SU-DHL-6 (cell line): ENCODE results near the gene MBOAT7.
"Not testable (repeated sequence)": the region's sequence is repeated elsewhere in the genome, so short reads cannot be mapped to it uniquely, and the experiment has no call there.

Experiments
- H2AFZ ChIP-seq: fragments of 200-600 bp; sonication (generic); 2 replicates; pipeline ENCODE4 v1.6.1; 2014; ENCODE audit warnings: low read depth, mild to moderate bottlenecking, moderate library complexity, mixed read lengths, antibody characterized with exemption, low read length; ENCODE audit not compliant: severe bottlenecking
- H3F3A ChIP-seq: fragments of 200-600 bp; shearing (Covaris generic); 2 replicates; pipeline ENCODE4 v1.6.0; 2016; ENCODE audit warnings: antibody characterized with exemption, mild to moderate bottlenecking; ENCODE audit not compliant: insufficient read depth
- H3K27ac ChIP-seq: fragments of 200-600 bp; sonication (generic); 2 replicates; pipeline ENCODE4 v1.5.1; 2016; ENCODE audit warnings: low read depth, mild to moderate bottlenecking, low read length, moderate library complexity, mixed read lengths
- H3K27me3 ChIP-seq: fragments of 200-600 bp; sonication (generic), shearing (Covaris generic); 2 replicates; pipeline ENCODE4 v1.6.0; 2014; ENCODE audit warnings: mild to moderate bottlenecking, low read length
- H3K36me3 ChIP-seq: fragments of 200-600 bp; sonication (generic); 2 replicates; pipeline ENCODE4 v1.6.1; 2014; ENCODE audit warnings: mild to moderate bottlenecking, low read length, mixed read lengths
- H3K4me2 ChIP-seq: fragments of 300-600, 200-600 bp; shearing (Covaris generic), sonication (generic); 2 replicates; pipeline ENCODE4 v1.6.0; 2014; ENCODE audit warnings: low read length, low read depth, mild to moderate bottlenecking; ENCODE audit not compliant: poor library complexity, severe bottlenecking
- H3K4me3 ChIP-seq: fragments of 200-600 bp; sonication (generic); 2 replicates; pipeline ENCODE4 v1.5.1; 2014; ENCODE audit warnings: antibody characterized with exemption, low read length, mild to moderate bottlenecking, mixed read lengths; ENCODE audit not compliant: insufficient read depth, poor library complexity, severe bottlenecking
- H3K79me2 ChIP-seq: fragments of 200-600 bp; sonication (generic); 2 replicates; pipeline ENCODE4 v1.6.1; 2014; ENCODE audit warnings: mild to moderate bottlenecking, low read length, moderate library complexity; ENCODE audit not compliant: insufficient read depth
- H3K9ac ChIP-seq: fragments of 200-600 bp; sonication (generic); 2 replicates; pipeline ENCODE4 v1.7.0; 2014; ENCODE audit warnings: mild to moderate bottlenecking, low read length
- H3K9me2 ChIP-seq: fragments of 200-600 bp; sonication (generic); replicated peaks from 2 replicates; pipeline ENCODE4 v1.6.1; 2014; ENCODE audit warnings: low read length; ENCODE audit not compliant: insufficient read depth
- H3K9me3 ChIP-seq: fragments of 200-600 bp; sonication (generic); 2 replicates; pipeline ENCODE4 v1.6.1; 2014; ENCODE audit warnings: low read length, mixed read lengths; ENCODE audit not compliant: insufficient read depth
- H4K20me1 ChIP-seq: fragments of 200-600 bp; sonication (generic); 2 replicates; pipeline ENCODE4 v1.6.1; 2014; ENCODE audit warnings: low read depth, mild to moderate bottlenecking, antibody characterized with exemption, low read length, moderate library complexity, mixed read lengths
- EZH2phosphoT487 ChIP-seq: fragments of 200-600 bp; sonication (generic), shearing (Covaris generic); conservative IDR thresholded peaks from 2 replicates; pipeline ENCODE4 v1.6.1; 2018; ENCODE audit warnings: mild to moderate bottlenecking, antibody characterized with exemption, low read length, moderate library complexity, mixed read lengths
- TF ChIP-seq, protein P1 (sequence below): fragments of 200-600 bp; sonication (generic); IDR thresholded peaks from one replicate; pipeline ENCODE4 v1.5.1; 2017; ENCODE audit warnings: antibody characterized with exemption, mild to moderate bottlenecking, low read length, moderate library complexity; ENCODE audit not compliant: insufficient read depth, poor library complexity, severe bottlenecking

Gene MBOAT7

GRCh38 chr19:54197121-54197520 lies 7.7 kb upstream of the MBOAT7 start:
- Histone ChIP-seq H3F3A (peaks cover 14% of the 10 kb centered on the region), H4K20me1 (peaks cover 4% of the 10 kb centered on the region; the same call in 1 of the 2 replicates), H3K4me2 (no peak overlapping the region), H3K36me3 (peaks cover 14% of the 10 kb centered on the region), H3K9ac (no peak overlapping the region), H3K9me3 (no peaks in the 10 kb centered on the region), H3K27me3 (no peaks in the 10 kb centered on the region), H3K79me2 (peaks cover 22% of the 10 kb centered on the region), H3K27ac (no peak overlapping the region), H3K9me2 (no peaks in the 10 kb centered on the region), H3K4me3 (no peak overlapping the region), H2AFZ (no peak overlapping the region)
- TF ChIP-seq EZH2phosphoT487, result no peak
- TF ChIP-seq, protein P1, sequence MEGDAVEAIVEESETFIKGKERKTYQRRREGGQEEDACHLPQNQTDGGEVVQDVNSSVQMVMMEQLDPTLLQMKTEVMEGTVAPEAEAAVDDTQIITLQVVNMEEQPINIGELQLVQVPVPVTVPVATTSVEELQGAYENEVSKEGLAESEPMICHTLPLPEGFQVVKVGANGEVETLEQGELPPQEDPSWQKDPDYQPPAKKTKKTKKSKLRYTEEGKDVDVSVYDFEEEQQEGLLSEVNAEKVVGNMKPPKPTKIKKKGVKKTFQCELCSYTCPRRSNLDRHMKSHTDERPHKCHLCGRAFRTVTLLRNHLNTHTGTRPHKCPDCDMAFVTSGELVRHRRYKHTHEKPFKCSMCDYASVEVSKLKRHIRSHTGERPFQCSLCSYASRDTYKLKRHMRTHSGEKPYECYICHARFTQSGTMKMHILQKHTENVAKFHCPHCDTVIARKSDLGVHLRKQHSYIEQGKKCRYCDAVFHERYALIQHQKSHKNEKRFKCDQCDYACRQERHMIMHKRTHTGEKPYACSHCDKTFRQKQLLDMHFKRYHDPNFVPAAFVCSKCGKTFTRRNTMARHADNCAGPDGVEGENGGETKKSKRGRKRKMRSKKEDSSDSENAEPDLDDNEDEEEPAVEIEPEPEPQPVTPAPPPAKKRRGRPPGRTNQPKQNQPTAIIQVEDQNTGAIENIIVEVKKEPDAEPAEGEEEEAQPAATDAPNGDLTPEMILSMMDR, result no peak

DNA sequence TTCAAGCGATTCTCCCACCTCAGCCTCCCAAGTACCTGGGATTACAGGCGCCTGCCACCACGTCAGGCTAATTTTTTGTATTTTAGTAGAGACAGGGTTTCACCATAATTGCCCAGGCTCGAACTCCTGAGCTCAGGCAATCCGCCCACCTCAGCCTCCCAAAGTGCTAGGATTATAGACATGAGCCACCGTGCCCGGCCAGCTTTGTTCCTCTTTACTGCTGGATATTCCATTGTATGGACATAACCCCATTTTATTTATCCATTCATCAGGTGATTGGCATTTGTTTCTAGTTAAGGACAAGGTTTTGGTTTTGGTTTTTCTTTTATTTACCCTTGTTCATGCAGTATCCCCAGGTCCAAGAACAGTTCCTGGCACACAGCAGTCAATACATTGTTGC lies 7.2 kb upstream of the MBOAT7 start:
- TF ChIP-seq, protein P1, result no peak
- TF ChIP-seq EZH2phosphoT487, result no peak
- peaks cover 22% of the 10 kb centered on the region for H3K79me2 ChIP-seq
- H3K36me3 ChIP-seq, result peaks cover 8% of the 10 kb centered on the region
- H3K27me3 ChIP-seq, result no peaks in the 10 kb centered on the region
- no peaks in the 10 kb centered on the region for H3K9me3 ChIP-seq
- H3K4me2 ChIP-seq, result no peak overlapping the region
- H2AFZ ChIP-seq, result no peak overlapping the region
- peaks cover under 1% of the 10 kb centered on the region; the same call in 1 of the 2 replicates for H4K20me1 ChIP-seq
- no peak overlapping the region for H3K4me3 ChIP-seq
- no peak overlapping the region for H3K9ac ChIP-seq
- H3K9me2 ChIP-seq, result no peaks in the 10 kb centered on the region
- no peak overlapping the region for H3K27ac ChIP-seq
- peaks cover 10% of the 10 kb centered on the region for H3F3A ChIP-seq

- H3K4me2 ChIP-seq, H3K9me2 ChIP-seq, H4K20me1 ChIP-seq, H3K27me3 ChIP-seq, H3K9me3 ChIP-seq, H3K9ac ChIP-seq, H3K36me3 ChIP-seq, H2AFZ ChIP-seq, H3K27ac ChIP-seq, H3F3A ChIP-seq, H3K4me3 ChIP-seq: not testable (repeated sequence)
- H3K79me2 ChIP-seq, result peaks cover 13% of the 10 kb centered on the region; the same call in 1 of the 2 replicates
Observed at GRCh38 chr19:54194463-54194862, 5.1 kb upstream of the MBOAT7 start.

DNA sequence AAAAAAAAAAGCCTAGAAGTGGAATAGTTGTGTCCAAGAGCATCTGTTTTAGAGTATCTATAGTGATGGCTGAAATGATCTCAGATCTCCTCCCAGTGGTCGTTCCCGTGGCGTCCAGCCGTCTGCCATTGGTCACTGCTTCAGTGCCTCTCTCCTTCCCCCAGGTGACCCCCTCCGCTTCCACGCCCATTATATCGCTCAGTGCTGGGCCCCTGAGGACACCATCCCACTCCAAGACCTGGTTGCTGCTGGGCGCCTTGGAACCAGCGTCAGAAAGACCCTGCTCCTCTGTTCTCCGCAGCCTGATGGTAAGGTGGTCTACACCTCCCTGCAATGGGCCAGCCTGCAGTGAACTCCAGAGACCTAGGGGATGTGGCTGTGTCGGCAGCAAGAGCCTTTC lies 3.6 kb upstream of the MBOAT7 start:
- H3K4me3 ChIP-seq, result no peak overlapping the region
- no peak overlapping the region for H3K9ac ChIP-seq
- TF ChIP-seq, protein P1, result no peak
- TF ChIP-seq EZH2phosphoT487, result no peak
- H3K4me2 ChIP-seq, result no peak overlapping the region
- H2AFZ ChIP-seq, result no peak overlapping the region
- H3K9me3 ChIP-seq, result no peaks in the 10 kb centered on the region
- H3F3A ChIP-seq, result 0 out of 2 replicates have a peak, but pooled peaks cover 4% of the 10 kb centered on the region
- no peaks in the 10 kb centered on the region for H3K9me2 ChIP-seq
- no peaks in the 10 kb centered on the region for H3K27me3 ChIP-seq
- H3K27ac ChIP-seq, result no peak overlapping the region
- H3K79me2 ChIP-seq, result peaks cover 22% of the 10 kb centered on the region
- peaks cover 4% of the 10 kb centered on the region for H3K36me3 ChIP-seq
- no peaks in the 10 kb centered on the region for H4K20me1 ChIP-seq
